GM12875 (cell line): ENCODE data around the gene IGSF5.
"Not testable (repeated sequence)": the region's sequence is repeated elsewhere in the genome, so short reads cannot be mapped to it uniquely, and the experiment has no call there.

Experiments used
- H3K4me3 ChIP-seq: one replicate; pipeline ENCODE4 v1.5.1; 2011; ENCODE audit warnings: low read depth, low read length, control low read depth
- CTCF ChIP-seq: IDR thresholded peaks from 2 replicates; pipeline ENCODE4 v1.5.1; 2011; ENCODE audit warnings: low read depth, mild to moderate bottlenecking, control low read depth, inconsistent platforms, low read length, moderate library complexity, borderline replicate concordance; ENCODE audit not compliant: insufficient read depth

IGSF5 gene

GRCh38 chr21:39737376-39738000 lies 7.5 kb upstream of the IGSF5 start:
- H3K4me3 ChIP-seq = no peak overlapping the region
- TF ChIP-seq CTCF = no peak

- TF ChIP-seq CTCF = no peak
- H3K4me3 ChIP-seq = no peak overlapping the region
Observed at GRCh38 chr21:39738566-39738965, 6.4 kb upstream of the IGSF5 start.

- not testable (repeated sequence) for H3K4me3 ChIP-seq
Observed at GRCh38 chr21:39739531-39739930, 5.5 kb upstream of the IGSF5 start.

GRCh38 chr21:39742561-39742960 lies 2.4 kb upstream of the IGSF5 start:
- not testable (repeated sequence) for H3K4me3 ChIP-seq

- H3K4me3 ChIP-seq = not testable (repeated sequence)
Observed at GRCh38 chr21:39745332-39745731, 349 bp downstream of the IGSF5 start.

- H3K4me3 ChIP-seq = no peak overlapping the region
- TF ChIP-seq CTCF = no peak
Observed at GRCh38 chr21:39750670-39751069, 5.7 kb downstream of the IGSF5 start.

GRCh38 chr21:39754811-39755210 lies 9.8 kb downstream of the IGSF5 start:
- H3K4me3 ChIP-seq = no peak overlapping the region
- TF ChIP-seq CTCF = no peak

- no peak overlapping the region for H3K4me3 ChIP-seq
- TF ChIP-seq CTCF = no peak
Observed at GRCh38 chr21:39756285-39756684, 11.3 kb downstream of the IGSF5 start.

GRCh38 chr21:39763272-39763970 lies 18.4 kb downstream of the IGSF5 start:
- TF ChIP-seq CTCF = no peak

More at GRCh38 chr21:39763272-39763970, 18.4 kb downstream of the IGSF5 start:
- H3K4me3 ChIP-seq = no peak overlapping the region
